Measurements from ENCODE around the gene ASMT. TPM values are rescaled to one million over a fixed set of nuclear protein-coding genes. Genes with fewer than 3 reads are reported as not detected.

Gene ASMT
- total RNA-seq, 4 donors from 2014 or later, result not detected

GRCh38 chrX:1593286-1594271 is 21.3 kb upstream of the ASMT start:
- H3K4me3 ChIP-seq, result peak overlapping the region in 1 of 4 donors; percentile 96
- no peak for DNase-seq
- H3K36me3 ChIP-seq, result peaks cover 0 to 37% (median 16%) of the 10 kb centered on the region in 4 donors
- peak overlapping the region in 2 of 4 donors; percentile 96 for H3K27ac ChIP-seq
- in situ Hi-C loops (cut with MboI; ENCODE audit: low pct_ligation_motif_present in 1 of 4, low pct_unique_long_range_greater_than_20kb in 1 of 4, low sequenced_read_pairs in 3 of 4) (loop anchor here in 2 of 4 donors (10.0 to 25.0 kb wide), 3 partner anchors 131 to 206 kb away; partner anchors contain the start of genes ASMTL (in 2 of the 2) and SLC25A6 (in 1 of the 2)), intact Hi-C loops (cut with DNase I; ENCODE audit: low total_unique reads) (loop anchor here (5.0 kb wide), 1 partner anchor 1206 kb away; the partner anchor contains the start of gene PPP2R3B)
- TF ChIP-seq CTCF (IDR thresholded peaks at IDR 0.05) (no peak), POLR2AphosphoS5 (IDR thresholded peaks at IDR 0.05) (no peak), EP300 (IDR thresholded peaks at IDR 0.05; ENCODE audit: low read depth) (no peak), POLR2A (IDR thresholded peaks at IDR 0.05) (no peak)
- 86% methylated on average over 55 of the region's 60 CpGs; no CpG with 5 or more reads in 1 of the 2 donors for WGBS, 2 donors (ENCODE audit: low coverage in 1 of 2)
- no peaks in the 10 kb centered on the region for H3K9me3 ChIP-seq
- no peaks in the 10 kb centered on the region for H3K27me3 ChIP-seq
- H3K4me1 ChIP-seq, result peaks cover 4 to 22% (median 14%) of the 10 kb centered on the region in 4 donors

- in situ Hi-C loops (cut with MboI; ENCODE audit: low pct_ligation_motif_present in 1 of 4, low pct_unique_long_range_greater_than_20kb in 1 of 4, low sequenced_read_pairs in 3 of 4), result loop anchor here in 2 of 4 donors (10.0 to 25.0 kb wide), 3 partner anchors 133 to 208 kb away; partner anchors contain the start of genes ASMTL (in 2 of the 2) and SLC25A6 (in 1 of the 2)
- TF ChIP-seq POLR2A (IDR thresholded peaks at IDR 0.05) (no peak), EP300 (IDR thresholded peaks at IDR 0.05; ENCODE audit: low read depth) (no peak), CTCF (IDR thresholded peaks at IDR 0.05) (no peak), POLR2AphosphoS5 (IDR thresholded peaks at IDR 0.05) (no peak)
- intact Hi-C loops (cut with DNase I; ENCODE audit: low total_unique reads), result no loop called here
- Histone ChIP-seq H3K4me1 (peaks cover 4 to 22% (median 14%) of the 10 kb centered on the region in 4 donors), H3K4me3 (no peak overlapping the region), H3K27ac (no peak overlapping the region), H3K27me3 (no peaks in the 10 kb centered on the region), H3K9me3 (no peaks in the 10 kb centered on the region), H3K36me3 (peaks cover 0 to 58% (median 27%) of the 10 kb centered on the region in 4 donors)
- DNase-seq, result no peak
- 73 to 93% methylated on average over 4 to 17 of the region's 17 CpGs for WGBS, 2 donors (ENCODE audit: low coverage in 1 of 2)
Observed at GRCh38 chrX:1595711-1596060, 19.2 kb upstream of the ASMT start.

GRCh38 chrX:1596676-1597344 is 18.0 kb upstream of the ASMT start:
- H3K27me3 ChIP-seq, result no peaks in the 10 kb centered on the region
- in situ Hi-C loops (cut with MboI; ENCODE audit: low pct_ligation_motif_present in 1 of 4, low pct_unique_long_range_greater_than_20kb in 1 of 4, low sequenced_read_pairs in 3 of 4) (loop anchor here in 2 of 4 donors (10.0 to 25.0 kb wide), 3 partner anchors 135 to 210 kb away; partner anchors contain the start of genes ASMTL (in 2 of the 2) and SLC25A6 (in 1 of the 2)), intact Hi-C loops (cut with DNase I; ENCODE audit: low total_unique reads) (no loop called here)
- no peak for TF ChIP-seq EP300 (IDR thresholded peaks at IDR 0.05; ENCODE audit: low read depth)
- no peak for TF ChIP-seq POLR2A (IDR thresholded peaks at IDR 0.05)
- no peak for TF ChIP-seq CTCF (IDR thresholded peaks at IDR 0.05)
- no peak for TF ChIP-seq POLR2AphosphoS5 (IDR thresholded peaks at IDR 0.05)
- H3K27ac ChIP-seq, result no peak overlapping the region
- no peak overlapping the region for H3K4me3 ChIP-seq
- peaks cover 0 to 70% (median 33%) of the 10 kb centered on the region in 4 donors for H3K36me3 ChIP-seq
- WGBS, 2 donors (ENCODE audit: low coverage in 1 of 2), result 88% methylated on average over 25 of the region's 30 CpGs; no CpG with 5 or more reads in 1 of the 2 donors
- no peaks in the 10 kb centered on the region for H3K9me3 ChIP-seq
- no peak for DNase-seq
- H3K4me1 ChIP-seq, result peaks cover 4 to 17% (median 12%) of the 10 kb centered on the region in 4 donors

Measured in transverse colon (tissue), 4 donors.